ENCODE measurements around the gene OPN1MW3.
"Not testable (repeated sequence)": the region's sequence is repeated elsewhere in the genome, so short reads cannot be mapped to it uniquely, and the experiment has no call there.

OPN1MW3 gene

DNA sequence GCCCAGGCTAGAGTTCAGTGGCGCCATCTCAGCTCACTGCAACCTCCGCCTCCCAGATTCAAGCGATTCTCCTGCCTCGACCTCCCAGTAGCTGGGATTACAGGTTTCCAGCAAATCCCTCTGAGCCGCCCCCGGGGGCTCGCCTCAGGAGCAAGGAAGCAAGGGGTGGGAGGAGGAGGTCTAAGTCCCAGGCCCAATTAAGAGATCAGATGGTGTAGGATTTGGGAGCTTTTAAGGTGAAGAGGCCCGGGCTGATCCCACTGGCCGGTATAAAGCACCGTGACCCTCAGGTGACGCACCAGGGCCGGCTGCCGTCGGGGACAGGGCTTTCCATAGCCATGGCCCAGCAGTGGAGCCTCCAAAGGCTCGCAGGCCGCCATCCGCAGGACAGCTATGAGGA is at the start of gene OPN1MW3:
Gene OPN1MW3 (plus strand): TSS at position 301 of the 400 bp plus-strand sequence. CDS start 38 bp downstream, at position 339.
- in situ Hi-C loops (cut with HindIII; ENCODE audit: low sequenced_read_pairs): not testable (repeated sequence)

GRCh38 chrX:154209670-154210418 is 47.5 kb upstream of the OPN1MW3 start:
- in situ Hi-C loops (cut with HindIII; ENCODE audit: low sequenced_read_pairs): not testable (repeated sequence)

GRCh38 chrX:154211057-154211456 is 46.3 kb upstream of the OPN1MW3 start:
- in situ Hi-C loops (cut with HindIII; ENCODE audit: low sequenced_read_pairs): not testable (repeated sequence)

- in situ Hi-C loops (cut with HindIII; ENCODE audit: low sequenced_read_pairs): not testable (repeated sequence)
Measured at GRCh38 chrX:154211499-154211898, 45.9 kb upstream of the OPN1MW3 start.

- in situ Hi-C loops (cut with HindIII; ENCODE audit: low sequenced_read_pairs): not testable (repeated sequence)
Measured at GRCh38 chrX:154219456-154219855, 37.9 kb upstream of the OPN1MW3 start, which contains the start of gene OPN1MW2. TSS of gene OPN1MW2 (plus strand) at chrX:154219756. CDS start at chrX:154219816, 60 bp downstream.

GRCh38 chrX:154225292-154225691 is 32.1 kb upstream of the OPN1MW3 start:
- in situ Hi-C loops (cut with HindIII; ENCODE audit: low sequenced_read_pairs): not testable (repeated sequence)

GRCh38 chrX:154226706-154227105 is 30.7 kb upstream of the OPN1MW3 start:
- in situ Hi-C loops (cut with HindIII; ENCODE audit: low sequenced_read_pairs): not testable (repeated sequence)

DNA sequence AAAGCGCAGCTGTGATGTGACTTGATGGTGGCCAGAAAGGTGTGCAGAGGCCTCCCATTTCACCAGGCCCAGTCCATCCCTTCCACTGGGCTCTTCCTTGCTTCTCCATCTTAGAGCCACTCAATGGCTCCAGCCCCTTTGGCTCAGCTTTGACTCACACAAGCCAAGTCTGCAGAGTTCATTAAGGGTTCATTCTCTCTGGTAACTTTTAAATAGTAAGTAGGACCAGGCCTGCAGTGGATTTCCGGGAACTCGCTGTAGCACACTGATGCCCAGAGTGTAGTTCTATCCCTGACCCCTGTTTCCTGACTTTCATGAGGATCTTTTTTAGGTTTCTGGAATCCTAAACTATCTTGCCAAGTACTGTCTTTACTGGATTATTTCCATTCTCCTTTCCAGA is 25.9 kb upstream of the OPN1MW3 start:
- in situ Hi-C loops (cut with HindIII; ENCODE audit: low sequenced_read_pairs): not testable (repeated sequence)

DNA sequence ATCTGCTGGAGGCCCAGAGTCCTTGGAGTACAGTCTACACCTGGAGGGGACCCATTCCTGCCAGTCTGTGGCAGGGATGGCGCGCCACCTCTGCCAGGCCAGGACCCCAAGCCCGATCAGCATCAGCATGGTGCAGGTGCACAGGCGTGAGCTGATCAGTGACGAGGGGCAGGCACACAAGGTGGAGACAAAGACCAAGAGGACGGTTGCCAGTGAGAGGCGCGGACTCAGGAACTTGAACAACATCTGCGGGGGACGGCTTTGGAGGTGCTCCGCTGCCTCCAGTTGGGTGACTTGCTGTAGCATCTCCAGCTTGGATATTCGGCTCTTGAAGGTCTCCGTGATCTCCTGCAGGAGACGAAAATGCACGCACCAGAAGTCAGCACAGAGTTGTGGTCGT is 23.8 kb upstream of the OPN1MW3 start:
- in situ Hi-C loops (cut with HindIII; ENCODE audit: low sequenced_read_pairs): not testable (repeated sequence)

GRCh38 chrX:154238939-154239559 is 18.3 kb upstream of the OPN1MW3 start:
- in situ Hi-C loops (cut with HindIII; ENCODE audit: low sequenced_read_pairs): not testable (repeated sequence)

- in situ Hi-C loops (cut with HindIII; ENCODE audit: low sequenced_read_pairs): not testable (repeated sequence)
Measured at GRCh38 chrX:154239982-154240503, 17.3 kb upstream of the OPN1MW3 start.

DNA sequence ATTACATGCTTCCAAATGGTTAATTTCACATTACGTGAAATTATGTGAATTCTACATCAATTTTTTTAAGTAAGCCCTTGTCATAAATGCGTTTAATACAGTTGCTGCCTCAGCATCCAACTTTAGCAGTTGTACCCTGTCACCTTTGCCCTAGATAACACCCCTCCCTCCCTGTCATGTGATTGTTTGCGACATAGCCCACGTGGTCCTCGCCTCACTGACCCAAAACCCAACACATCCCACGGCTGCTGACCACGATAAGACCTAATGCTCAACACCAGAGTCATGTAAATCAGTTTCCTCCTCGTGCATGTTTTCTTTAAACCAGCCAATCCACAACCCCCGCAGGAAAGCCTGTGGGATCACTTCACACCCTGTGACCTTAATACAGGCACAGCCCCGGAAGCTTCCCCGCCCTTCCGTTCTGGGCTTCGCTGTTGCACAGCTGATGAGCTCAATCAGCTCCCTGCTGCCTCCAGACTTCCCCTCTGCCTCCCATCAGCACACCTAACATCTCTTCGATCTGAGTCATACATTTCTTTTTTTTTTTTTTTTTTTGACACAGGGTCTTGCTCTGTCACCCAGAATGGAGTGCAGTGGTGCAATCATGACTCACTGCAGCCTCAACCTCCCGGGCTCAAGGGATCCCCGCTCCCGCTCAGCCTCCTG is 9.9 kb upstream of the OPN1MW3 start:
- in situ Hi-C loops (cut with HindIII; ENCODE audit: low sequenced_read_pairs): not testable (repeated sequence)

DNA sequence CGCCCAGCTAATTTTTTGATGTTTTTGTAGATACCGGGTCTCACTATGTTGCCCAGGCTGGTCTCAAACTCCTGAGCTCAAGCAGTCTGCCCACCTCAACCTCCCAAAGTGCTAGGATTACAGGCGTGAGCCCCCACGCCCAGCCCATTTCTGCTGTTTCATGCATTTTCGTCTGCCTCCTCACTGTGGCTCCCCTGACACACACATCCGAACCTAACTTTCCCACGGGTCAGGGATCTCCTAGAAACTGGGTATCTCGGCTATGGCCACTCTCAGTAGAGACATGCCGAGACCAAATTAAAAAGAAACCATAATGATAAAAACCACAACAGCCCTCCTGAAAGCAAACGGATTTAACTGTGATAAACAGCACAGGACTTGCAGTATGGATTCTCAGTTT is 9.3 kb upstream of the OPN1MW3 start:
- in situ Hi-C loops (cut with HindIII; ENCODE audit: low sequenced_read_pairs): not testable (repeated sequence)

DNA sequence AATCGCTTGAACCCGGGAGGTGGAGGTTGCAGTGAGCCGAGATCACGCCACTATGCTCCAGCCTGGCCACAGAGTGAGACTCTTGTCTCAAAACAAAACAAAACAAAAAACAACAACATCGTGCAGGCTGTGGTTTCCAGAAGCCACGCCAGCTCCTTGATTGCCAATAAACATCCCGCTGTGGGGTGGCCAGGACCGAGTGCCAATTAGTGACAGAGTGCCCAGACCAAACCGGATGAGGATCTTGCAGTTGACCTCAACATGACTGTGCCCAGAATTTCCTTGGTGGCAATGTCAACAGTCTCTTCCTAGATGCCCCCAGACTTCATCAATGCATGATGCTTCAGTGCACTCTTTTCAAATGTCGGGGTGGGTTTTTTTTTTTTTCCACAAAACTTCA is 1.3 kb downstream of the OPN1MW3 start:
- in situ Hi-C loops (cut with HindIII; ENCODE audit: low sequenced_read_pairs): not testable (repeated sequence)

DNA sequence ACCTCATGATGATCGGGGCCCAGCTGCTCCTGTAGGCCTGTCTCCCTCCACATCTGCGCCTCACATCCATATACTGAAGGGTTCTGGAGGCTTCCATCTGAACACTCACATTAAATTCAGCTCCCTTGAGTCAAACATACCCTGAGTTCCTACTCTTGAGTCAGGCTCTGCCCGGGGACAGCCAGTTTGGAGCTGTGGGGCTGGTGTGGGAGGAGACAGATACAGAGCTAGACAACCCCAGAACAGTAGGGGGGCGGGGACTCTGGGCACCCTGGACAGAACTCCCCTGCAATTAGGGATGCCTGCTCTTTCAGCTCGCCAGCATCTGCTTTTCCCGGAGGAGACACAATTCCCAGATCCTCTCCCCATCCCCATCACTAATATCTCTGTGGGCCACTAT is 5.7 kb downstream of the OPN1MW3 start:
- in situ Hi-C loops (cut with HindIII; ENCODE audit: low sequenced_read_pairs): not testable (repeated sequence)

DNA sequence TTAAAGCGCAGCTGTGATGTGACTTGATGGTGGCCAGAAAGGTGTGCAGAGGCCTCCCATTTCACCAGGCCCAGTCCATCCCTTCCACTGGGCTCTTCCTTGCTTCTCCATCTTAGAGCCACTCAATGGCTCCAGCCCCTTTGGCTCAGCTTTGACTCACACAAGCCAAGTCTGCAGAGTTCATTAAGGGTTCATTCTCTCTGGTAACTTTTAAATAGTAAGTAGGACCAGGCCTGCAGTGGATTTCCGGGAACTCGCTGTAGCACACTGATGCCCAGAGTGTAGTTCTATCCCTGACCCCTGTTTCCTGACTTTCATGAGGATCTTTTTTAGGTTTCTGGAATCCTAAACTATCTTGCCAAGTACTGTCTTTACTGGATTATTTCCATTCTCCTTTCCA is 11.9 kb downstream of the OPN1MW3 start:
- in situ Hi-C loops (cut with HindIII; ENCODE audit: low sequenced_read_pairs): not testable (repeated sequence)

GRCh38 chrX:154284489-154285338 is 27.3 kb downstream of the OPN1MW3 start:
- in situ Hi-C loops (cut with HindIII; ENCODE audit: low sequenced_read_pairs): not testable (repeated sequence)

DNA sequence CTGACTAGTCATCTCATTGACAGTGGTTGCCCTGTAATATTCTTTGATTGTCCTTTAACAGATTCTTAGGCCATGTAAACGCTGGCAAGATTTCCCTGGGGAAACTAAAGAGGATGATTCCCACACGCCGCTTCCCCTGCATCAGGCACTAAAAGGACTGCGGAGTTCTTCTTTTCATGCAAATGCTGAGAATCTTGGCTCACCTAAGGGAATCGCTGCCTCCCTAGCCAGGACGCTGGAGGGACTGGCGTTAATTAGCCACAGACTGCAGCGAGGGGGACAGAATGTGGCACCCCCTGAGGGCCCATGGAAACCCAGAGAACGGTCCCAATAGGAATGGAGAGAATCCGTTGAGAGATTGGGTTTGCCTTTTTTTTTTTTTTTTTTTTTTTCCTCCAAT is 29.0 kb downstream of the OPN1MW3 start:
- in situ Hi-C loops (cut with HindIII; ENCODE audit: low sequenced_read_pairs): not testable (repeated sequence)

DNA sequence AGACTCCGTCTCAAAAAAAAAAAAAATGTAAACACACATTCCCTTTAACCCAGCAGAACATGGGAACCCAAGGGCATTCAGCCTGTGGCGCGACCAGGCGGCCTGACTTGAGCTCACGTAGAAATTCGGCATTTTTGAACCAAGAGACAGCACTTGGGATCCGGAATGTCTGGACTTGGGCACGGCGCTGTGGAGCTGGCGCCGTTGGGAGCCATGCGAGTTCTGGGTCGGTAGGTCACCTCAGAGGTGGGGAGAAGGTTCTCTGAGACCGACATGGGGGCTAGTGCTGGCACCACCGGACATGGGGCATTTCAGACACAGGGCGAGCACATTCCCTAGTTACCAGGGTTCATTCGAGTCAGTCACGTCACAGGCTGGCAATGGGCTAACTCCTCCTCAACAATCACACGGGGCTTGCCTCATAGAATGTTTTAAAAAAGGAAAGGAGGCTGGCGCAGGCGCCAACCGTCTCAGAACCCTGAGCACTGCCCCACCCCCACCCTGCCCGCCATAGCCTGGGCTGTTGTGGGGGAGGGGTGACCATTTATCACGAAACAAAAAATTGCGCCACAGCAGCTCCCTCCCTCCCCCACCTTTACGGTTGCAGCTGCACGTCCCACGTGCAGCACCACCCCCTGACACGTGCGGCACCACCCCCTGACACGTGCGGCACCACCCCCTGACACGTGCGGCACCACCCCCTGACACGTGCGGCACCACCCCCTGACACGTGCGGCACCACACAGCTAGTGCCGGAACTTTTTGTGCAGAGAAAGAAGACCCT is 37.6 kb downstream of the OPN1MW3 start, which contains the start of gene TEX28:
Gene TEX28 (minus strand): TSS at position 334 of the 784 bp plus-strand sequence. CDS start 3,007 bp downstream, outside the sequence.
- in situ Hi-C loops (cut with HindIII; ENCODE audit: low sequenced_read_pairs): no loop called here
